H7 (cell line): ENCODE measurements around the gene UTP14C. TPM values are rescaled to one million over a fixed set of nuclear protein-coding genes. Genes with fewer than 3 reads are reported as not detected.
"Not testable (repeated sequence)": the region's sequence is repeated elsewhere in the genome, so short reads cannot be mapped to it uniquely, and the experiment has no call there.

Experiments used
- DNase-seq: peaks from one replicate; pipeline ENCODE4 v3.0.0; 2012
- H3K27me3 ChIP-seq: 2 replicates; pipeline ENCODE4 v1.6.0; 2011; ENCODE audit warnings: mild to moderate bottlenecking, low read length; ENCODE audit not compliant: control insufficient read depth, insufficient read depth
- H3K36me3 ChIP-seq: replicated peaks from 2 replicates; pipeline ENCODE4 v1.5.1; 2011; ENCODE audit warnings: low read length; ENCODE audit not compliant: control insufficient read depth, insufficient read depth
- H3K4me3 ChIP-seq: 2 replicates; pipeline ENCODE4 v1.5.1; 2011; ENCODE audit warnings: low read depth, mild to moderate bottlenecking, control low read depth, low read length, moderate library complexity; ENCODE audit not compliant: insufficient read depth
- total RNA-seq: library from RNA; depleted of rRNA; stranded (reverse); fragments of >200 nt; shearing (Covaris generic); gene quantifications from 2 replicates; pipeline ENCODE4 v1.2.3, GENCODE V29; 2014; rRNA removed

UTP14C gene, protein sequence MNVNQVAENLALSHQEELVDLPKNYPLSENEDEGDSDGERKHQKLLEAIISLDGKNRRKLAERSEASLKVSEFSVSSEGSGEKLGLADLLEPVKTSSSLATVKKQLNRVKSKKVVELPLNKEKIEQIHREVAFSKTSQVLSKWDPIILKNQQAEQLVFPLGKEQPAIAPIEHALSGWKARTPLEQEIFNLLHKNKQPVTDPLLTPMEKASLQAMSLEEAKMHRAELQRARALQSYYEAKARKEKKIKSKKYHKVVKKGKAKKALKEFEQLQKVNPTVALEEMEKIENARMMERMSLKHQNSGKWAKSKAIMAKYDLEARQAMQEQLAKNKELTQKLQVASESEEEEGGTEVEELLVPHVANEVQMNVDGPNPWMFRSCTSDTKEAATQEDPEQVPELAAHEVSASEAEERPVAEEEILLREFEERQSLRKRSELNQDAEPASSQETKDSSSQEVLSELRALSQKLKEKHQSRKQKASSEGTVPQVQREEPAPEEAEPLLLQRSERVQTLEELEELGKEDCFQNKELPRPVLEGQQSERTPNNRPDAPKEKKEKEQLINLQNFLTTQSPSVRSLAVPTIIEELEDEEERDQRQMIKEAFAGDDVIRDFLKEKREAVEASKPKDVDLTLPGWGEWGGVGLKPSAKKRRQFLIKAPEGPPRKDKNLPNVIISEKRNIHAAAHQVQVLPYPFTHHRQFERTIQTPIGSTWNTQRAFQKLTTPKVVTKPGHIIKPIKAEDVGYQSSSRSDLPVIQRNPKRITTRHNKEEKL
- 9.1 and 12.5 TPM in 2 replicates for total RNA-seq

DNA sequence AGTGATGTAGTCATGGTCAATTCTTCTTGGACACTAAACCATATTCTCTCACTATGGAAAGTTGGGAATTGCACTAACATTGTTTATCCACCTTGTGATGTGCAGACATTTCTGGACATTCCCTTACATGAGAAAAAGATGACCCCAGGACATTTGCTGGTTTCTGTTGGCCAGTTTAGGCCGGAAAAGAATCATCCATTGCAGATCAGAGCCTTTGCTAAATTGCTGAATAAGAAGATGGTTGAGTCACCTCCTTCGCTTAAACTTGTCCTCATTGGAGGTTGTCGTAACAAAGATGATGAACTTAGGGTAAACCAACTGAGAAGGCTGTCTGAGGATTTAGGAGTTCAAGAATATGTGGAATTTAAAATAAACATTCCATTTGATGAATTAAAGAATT is at the start of gene UTP14C:
Gene UTP14C (plus strand): TSS at position 211 of the 400 bp plus-strand sequence. CDS start 4,114 bp downstream, outside the sequence.
- Histone ChIP-seq H3K36me3 (peaks cover 33% of the 10 kb centered on the region), H3K27me3 (no peaks in the 10 kb centered on the region), H3K4me3 (no peak within 1 kb of the TSS)
- no peak for DNase-seq

DNA sequence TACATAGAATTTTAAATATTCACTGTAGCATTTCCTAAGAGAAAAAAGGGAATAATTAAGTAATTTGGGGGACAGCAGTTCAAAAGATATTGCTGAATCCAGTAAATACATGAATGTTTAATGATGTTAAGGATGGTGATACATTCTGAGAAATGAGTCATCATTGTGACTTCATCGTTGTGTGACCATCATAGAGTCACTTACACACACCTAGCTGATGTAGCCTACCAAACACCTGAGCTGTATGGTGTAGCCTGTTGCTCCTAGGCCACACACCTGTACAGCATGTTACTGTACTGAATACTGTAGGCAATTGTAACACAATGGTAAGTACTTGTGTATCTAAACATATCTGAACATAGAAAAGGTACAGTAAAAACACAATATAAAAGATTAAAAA is 48.1 kb upstream of the UTP14C start:
- no peak for DNase-seq
- H3K36me3 ChIP-seq: no peaks in the 10 kb centered on the region

DNA sequence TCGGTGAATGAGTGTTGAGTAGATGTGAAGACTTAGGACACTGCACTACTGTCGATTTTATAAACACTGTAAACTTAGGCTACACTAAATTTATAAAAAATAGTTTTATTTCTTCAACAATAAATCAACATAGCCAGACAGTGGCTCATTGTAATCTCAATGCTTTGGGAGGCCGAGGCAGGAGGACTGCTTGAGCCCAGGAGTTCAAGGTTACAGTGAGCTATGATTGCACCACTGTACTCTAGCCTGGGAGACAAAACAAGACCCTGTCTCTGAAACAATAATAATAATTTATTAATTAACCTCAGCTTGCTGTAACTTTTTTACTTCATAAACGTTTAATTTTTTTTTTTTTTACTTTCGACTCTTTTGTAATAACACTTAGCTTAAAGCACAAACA is 47.6 kb upstream of the UTP14C start:
- no peaks in the 10 kb centered on the region for H3K27me3 ChIP-seq
- no peak for DNase-seq
- no peaks in the 10 kb centered on the region for H3K36me3 ChIP-seq
- no peak overlapping the region for H3K4me3 ChIP-seq

More for the DNA sequence above, 48.1 kb upstream of the UTP14C start:
- H3K27me3 ChIP-seq: no peaks in the 10 kb centered on the region
- no peak overlapping the region for H3K4me3 ChIP-seq

DNA sequence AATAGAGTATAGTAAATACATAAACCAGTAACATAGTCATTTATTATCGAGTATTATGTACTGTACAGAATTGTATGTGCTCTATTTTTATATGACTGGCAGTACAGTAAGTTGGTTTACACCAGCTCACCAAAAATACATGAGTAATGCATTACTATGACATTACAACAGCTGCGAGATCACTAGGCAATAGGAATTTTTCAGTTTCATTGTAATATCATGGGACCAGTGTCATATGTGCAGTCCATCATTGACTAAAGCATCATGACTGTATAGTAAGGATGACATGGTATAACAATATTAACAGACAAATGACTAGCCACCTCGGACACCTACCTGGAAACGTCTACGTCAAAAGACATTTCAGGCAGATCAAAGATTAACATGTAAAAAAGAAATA is 46.9 kb upstream of the UTP14C start:
- Histone ChIP-seq H3K27me3 (no peaks in the 10 kb centered on the region), H3K36me3 (no peaks in the 10 kb centered on the region), H3K4me3 (no peak overlapping the region)
- no peak for DNase-seq

DNA sequence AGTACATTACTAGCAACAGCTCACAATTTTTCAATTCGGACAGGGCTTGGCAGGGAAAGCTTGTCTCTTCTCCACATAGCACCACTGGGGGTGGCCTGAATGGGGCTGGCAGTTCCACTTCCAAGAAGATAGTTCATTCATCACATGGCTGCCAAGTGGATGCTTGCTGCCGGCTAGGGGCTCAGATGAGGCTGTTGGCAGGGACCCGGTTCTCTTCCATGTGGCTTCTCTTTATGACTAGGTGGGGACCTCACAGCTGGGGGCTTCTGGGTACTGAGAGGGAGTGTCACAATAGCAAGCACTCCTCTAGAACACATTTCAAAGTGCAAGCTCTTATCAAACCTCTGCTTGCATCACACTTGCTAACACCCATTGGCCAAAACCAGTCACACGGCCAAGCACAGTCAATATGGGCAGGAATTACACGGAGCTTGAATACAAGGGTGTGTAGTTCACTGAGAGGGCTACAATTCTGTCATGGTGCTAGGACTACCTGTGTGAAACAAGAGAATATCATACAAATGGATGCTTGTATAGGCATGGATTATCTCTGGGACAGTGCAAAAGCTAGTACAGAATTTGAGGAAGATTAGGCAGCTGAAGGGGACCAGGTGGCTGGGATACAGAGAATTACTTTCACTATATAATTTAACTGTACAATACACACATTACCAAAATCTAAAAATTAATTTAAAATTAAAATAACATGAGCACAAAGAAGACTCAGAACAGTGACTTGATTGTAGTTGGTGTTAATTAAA is 45.5 kb upstream of the UTP14C start:
- Histone ChIP-seq H3K4me3 (no peak overlapping the region), H3K36me3 (no peaks in the 10 kb centered on the region), H3K27me3 (no peaks in the 10 kb centered on the region)
- no peak for DNase-seq

DNA sequence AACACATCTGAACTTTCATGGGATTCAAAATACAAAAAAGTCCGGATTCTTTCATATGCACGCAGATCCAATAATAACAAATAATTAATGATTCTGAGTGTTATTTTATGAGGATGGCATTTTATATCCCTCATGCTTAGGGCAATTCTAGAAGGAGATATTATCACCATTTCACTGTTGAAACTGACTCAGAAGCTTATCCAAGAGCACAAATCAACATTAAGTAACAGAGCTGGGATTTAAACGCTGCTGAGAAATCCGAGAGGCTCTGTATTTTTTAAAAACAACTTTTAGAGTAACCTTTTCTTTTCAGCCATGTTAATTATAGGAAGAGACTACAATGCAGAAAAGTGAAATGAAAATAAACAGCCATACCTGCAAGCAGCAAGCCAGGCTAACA is 43.6 kb upstream of the UTP14C start:
- no peak for DNase-seq

DNA sequence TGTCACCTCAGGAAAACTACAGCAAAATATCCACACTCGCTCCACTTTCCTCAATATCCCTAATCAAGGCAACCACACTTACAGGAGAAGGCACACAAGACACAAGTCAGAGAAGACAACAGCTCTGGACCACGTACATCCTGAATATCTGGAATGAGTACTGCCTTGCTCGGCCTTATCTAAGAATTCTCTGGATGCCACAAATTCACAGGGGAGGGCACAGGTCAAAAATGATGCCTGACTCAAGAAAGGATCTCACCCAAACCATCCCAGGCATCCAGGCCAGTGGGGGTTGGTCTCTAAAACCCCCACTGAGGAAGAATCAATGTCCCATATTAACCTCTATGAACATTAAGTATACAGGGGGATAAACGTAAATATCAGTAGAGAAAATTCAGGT is 43.1 kb upstream of the UTP14C start:
- Histone ChIP-seq H3K36me3 (no peaks in the 10 kb centered on the region), H3K27me3 (no peaks in the 10 kb centered on the region), H3K4me3 (no peak overlapping the region)
- no peak for DNase-seq

More for the DNA sequence above, 43.6 kb upstream of the UTP14C start:
- no peaks in the 10 kb centered on the region for H3K36me3 ChIP-seq
- no peak overlapping the region for H3K4me3 ChIP-seq
- H3K27me3 ChIP-seq: no peaks in the 10 kb centered on the region

DNA sequence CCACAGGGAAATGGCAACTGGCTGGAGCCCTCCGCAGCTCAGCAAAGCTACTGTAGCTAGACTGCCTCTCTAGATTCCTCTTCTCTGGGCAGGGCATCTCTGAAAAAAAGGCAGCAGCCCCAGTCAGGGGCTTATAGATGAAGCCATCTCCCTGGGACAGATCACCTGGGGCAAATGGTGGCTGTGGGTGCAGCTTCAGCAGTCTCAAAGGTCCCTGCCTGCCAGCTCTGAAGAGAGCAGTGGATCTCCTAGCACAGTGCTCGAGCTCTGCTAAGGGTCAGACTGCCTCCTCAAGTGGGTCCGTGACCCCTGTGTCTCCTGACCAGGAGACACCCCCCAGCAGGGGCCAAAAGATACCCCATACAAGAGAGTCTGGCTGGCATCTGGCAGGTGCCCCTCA is 41.2 kb upstream of the UTP14C start:
- not testable (repeated sequence) for DNase-seq, H3K4me3 ChIP-seq, H3K27me3 ChIP-seq, H3K36me3 ChIP-seq

DNA sequence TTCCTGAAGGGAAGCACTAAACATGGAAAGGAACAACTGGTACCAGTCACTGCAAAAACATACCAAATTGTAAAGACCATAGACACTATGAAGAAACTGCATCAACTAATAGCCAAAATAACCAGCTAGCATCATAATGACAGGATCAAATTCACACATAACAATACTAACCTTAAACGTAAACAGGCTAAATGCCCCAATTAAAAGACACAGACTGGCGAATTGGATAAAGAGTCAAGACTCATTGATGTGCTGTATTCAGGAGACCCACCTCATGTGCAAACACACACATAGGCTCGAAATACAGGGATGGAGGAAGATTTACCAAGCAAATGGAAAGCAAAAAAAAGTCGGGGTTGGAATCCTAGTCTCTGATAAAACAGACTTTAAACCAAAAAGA is 39.6 kb upstream of the UTP14C start:
- H3K27me3 ChIP-seq, DNase-seq, H3K4me3 ChIP-seq, H3K36me3 ChIP-seq: not testable (repeated sequence)

DNA sequence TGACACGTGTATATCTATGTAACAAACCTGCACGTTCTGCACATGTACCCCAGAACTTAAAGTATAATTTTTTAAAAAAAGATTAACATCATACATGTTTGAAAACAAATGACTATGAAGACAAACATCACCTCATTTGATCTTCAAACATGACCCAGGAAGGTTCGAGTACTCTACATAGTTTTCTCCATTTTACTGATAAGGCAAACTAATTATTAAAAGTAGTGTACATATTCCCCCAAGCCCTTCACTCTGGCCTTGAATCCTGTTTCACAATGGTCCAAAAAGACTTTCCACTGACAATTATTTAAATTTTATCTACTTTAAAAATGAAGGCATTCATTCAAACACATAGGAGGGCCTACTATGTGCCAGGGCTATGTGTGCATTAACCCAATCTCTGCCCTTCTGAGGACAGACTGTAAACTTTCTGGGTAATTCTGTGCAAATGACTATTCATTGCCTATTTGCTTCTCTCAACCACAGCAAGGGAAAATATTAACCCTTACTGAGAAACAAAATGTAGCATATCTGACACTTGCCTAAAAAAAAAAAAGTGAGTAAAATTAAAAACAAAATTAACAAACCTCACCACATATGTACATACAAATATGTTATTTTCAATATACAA is 35.4 kb upstream of the UTP14C start:
- Histone ChIP-seq H3K36me3 (no peaks in the 10 kb centered on the region), H3K27me3 (no peaks in the 10 kb centered on the region), H3K4me3 (no peak overlapping the region)
- DNase-seq: no peak

DNA sequence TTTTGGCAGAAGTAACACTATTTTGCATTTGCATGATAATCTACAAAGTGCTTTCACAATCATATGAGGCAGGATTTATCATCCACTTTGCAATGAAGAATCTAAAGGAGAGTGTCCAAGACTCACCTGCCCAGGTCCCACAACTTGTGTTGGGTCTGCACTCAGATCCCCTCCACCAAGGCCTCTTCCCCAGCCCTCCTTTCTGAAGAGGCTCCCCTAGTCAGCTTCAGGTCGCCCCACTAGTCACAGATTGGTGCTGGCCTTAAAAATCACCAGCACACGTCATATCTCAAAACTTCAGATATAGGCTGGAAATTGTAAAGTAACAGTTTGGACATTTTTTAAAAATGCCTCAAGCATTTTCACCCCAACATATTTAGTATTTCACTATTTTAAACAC is 30.8 kb upstream of the UTP14C start:
- DNase-seq: no peak
- Histone ChIP-seq H3K4me3 (no peak overlapping the region), H3K36me3 (no peaks in the 10 kb centered on the region), H3K27me3 (no peaks in the 10 kb centered on the region)

DNA sequence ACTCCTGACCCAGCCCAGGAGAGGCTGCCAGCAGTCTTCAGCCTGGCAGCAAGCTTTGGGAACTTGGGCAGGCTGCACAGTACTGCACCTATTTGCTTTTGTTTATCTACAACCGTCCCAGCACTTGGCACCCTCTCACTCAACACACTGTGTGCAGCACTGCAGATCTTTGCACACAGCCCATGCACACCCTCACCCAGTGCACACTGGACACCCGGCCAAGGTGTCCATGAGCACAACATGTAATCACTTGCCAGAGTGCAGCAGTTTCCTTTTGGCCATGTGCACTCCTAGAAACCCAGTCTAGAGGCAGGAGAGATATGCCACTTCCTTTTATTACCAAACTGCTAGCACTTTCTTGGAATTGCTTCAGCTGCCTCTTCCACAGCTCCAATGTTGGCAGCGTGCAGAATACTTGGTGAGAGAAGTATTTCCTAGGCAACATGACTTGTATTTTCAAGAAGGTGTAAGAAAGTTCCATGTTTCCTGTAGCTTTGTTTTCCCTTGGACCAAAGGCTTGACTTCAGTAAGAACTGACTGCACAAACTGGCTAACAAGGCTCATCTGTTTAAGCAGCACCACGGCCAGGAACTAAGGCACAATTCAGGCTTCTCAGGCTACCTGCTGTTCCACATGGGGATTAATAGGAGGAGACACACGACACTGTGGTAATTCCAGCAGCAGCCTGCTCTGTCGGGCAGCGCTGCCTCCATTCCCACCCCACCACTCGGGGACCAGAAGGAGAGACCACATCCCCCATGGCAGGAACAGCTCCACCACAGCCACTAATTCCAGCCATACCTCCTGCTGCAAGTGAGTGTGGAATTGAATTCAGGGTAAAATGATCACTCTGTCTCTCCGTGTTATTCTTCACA is 28.6 kb upstream of the UTP14C start:
- Histone ChIP-seq H3K36me3 (no peaks in the 10 kb centered on the region; the same call in 1 of the 2 replicates), H3K4me3 (no peak overlapping the region), H3K27me3 (no peaks in the 10 kb centered on the region)
- no peak for DNase-seq

DNA sequence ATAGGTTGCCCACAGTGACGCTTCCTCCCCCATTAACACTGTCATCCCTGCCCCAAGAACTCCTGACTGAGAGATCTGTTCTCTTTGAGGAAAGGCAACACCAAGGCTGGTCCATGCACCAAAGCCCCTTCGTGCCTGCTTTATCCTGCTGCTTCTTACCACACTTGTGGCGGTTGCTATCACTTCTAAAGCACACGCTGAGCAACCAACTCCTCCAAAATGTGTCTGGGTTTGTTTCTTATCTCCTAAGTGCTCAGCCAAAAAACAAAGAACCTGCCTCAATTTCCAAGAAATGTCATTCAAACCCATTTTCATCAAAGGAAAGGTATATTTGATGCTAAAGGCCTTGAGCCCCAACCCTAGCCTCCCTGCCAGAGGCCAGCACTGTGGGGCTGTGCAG is 27.9 kb upstream of the UTP14C start:
- H3K36me3 ChIP-seq: no peaks in the 10 kb centered on the region; the same call in 1 of the 2 replicates
- no peak for DNase-seq
- H3K4me3 ChIP-seq: no peak overlapping the region
- H3K27me3 ChIP-seq: no peaks in the 10 kb centered on the region
